ENCODE data around the gene SLC22A31. TPM values are rescaled to one million over a fixed set of nuclear protein-coding genes. Genes with fewer than 3 reads are reported as not detected.

SLC22A31 gene
- total and polyA plus RNA-seq, 9 of the 15 experiments (the other 6 are each of a cell fraction or from before 2014, with no cell fraction given): 0.29 to 2.2 (median 0.47) TPM; not detected in 3

DNA sequence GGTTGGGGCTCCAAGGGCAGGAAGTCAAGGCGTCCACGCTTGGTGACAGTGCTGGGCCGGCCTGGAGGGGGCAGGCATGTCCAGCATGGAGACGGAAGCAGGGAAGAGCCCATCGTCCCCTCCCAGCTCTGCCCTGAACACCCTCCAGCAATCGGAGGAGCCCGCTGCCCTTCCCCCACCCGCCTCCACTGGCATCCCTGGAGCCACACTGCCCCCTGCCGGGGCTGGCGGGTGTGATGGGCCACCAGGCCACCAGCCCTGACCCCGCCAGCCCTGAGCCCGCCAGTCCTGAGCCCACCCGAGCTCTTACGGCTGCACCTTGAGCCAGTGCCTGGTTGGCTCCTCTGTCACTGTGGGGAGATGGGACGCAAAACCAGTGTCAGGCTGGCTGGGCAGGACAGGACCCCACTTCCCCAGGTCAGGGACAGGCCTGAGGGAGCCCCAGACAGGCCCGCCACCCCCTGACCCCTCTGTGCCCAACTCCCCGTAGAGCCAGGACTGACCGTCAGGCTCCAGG is 32.9 kb downstream of the SLC22A31 start (continued):
- TF ChIP-seq RBM17 (IDR thresholded peaks at IDR 0.05; ENCODE audit: borderline replicate concordance, low read depth, low read length): no peak
- TF ChIP-seq PCBP2 (IDR thresholded peaks at IDR 0.05; ENCODE audit: low read depth, low read length, poor library complexity, severe bottlenecking): no peak
- TF ChIP-seq SMAD3 (CRISPR knock-in tag; conservative IDR thresholded peaks at IDR 0.05): no peak
- TF ChIP-seq RUNX1 (IDR thresholded peaks at IDR 0.05; ENCODE audit: low read depth): no peak
- TF ChIP-seq ZNF511 (CRISPR knock-in tag; IDR thresholded peaks at IDR 0.05): no peak; the same call in 1 of the 2 replicates
- no peak for TF ChIP-seq ZNF277 (CRISPR knock-in tag; IDR thresholded peaks at IDR 0.05; ENCODE audit: borderline replicate concordance)
- no peak for TF ChIP-seq BMI1 (IDR thresholded peaks at IDR 0.05; ENCODE audit: low read length)
- no peak for TF ChIP-seq ZNF431 (CRISPR knock-in tag; IDR thresholded peaks at IDR 0.05)
- peak; percentile 79 for TF ChIP-seq ZKSCAN1 (IDR thresholded peaks at IDR 0.05; ENCODE audit: low read depth, low read length)
- no peak for TF ChIP-seq SRSF7 (optimal IDR thresholded peaks at IDR 0.05; ENCODE audit: low read depth, low read length)
- TF ChIP-seq, protein P1, sequence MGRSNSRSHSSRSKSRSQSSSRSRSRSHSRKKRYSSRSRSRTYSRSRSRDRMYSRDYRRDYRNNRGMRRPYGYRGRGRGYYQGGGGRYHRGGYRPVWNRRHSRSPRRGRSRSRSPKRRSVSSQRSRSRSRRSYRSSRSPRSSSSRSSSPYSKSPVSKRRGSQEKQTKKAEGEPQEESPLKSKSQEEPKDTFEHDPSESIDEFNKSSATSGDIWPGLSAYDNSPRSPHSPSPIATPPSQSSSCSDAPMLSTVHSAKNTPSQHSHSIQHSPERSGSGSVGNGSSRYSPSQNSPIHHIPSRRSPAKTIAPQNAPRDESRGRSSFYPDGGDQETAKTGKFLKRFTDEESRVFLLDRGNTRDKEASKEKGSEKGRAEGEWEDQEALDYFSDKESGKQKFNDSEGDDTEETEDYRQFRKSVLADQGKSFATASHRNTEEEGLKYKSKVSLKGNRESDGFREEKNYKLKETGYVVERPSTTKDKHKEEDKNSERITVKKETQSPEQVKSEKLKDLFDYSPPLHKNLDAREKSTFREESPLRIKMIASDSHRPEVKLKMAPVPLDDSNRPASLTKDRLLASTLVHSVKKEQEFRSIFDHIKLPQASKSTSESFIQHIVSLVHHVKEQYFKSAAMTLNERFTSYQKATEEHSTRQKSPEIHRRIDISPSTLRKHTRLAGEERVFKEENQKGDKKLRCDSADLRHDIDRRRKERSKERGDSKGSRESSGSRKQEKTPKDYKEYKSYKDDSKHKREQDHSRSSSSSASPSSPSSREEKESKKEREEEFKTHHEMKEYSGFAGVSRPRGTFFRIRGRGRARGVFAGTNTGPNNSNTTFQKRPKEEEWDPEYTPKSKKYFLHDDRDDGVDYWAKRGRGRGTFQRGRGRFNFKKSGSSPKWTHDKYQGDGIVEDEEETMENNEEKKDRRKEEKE (IDR thresholded peaks at IDR 0.05; ENCODE audit: borderline replicate concordance in 1 of 2, control insufficient read depth in 1 of 2, low read depth in 2 of 2, low read length in 1 of 2): no peak
- TF ChIP-seq TBP (optimal IDR thresholded peaks at IDR 0.05; ENCODE audit: low read depth, low read length): no peak
- TF ChIP-seq NFE2L1 (tag; IDR thresholded peaks at IDR 0.05; ENCODE audit: borderline replicate concordance, low read depth): no peak
- TF ChIP-seq, protein P2, sequence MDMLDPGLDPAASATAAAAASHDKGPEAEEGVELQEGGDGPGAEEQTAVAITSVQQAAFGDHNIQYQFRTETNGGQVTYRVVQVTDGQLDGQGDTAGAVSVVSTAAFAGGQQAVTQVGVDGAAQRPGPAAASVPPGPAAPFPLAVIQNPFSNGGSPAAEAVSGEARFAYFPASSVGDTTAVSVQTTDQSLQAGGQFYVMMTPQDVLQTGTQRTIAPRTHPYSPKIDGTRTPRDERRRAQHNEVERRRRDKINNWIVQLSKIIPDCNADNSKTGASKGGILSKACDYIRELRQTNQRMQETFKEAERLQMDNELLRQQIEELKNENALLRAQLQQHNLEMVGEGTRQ (CRISPR knock-in tag; IDR thresholded peaks at IDR 0.05): no peak
- TF ChIP-seq SRF (CRISPR knock-in tag; IDR thresholded peaks at IDR 0.05): 0 out of 4 replicates have a peak, but pooled peaks of 1 of the 2 experiments have one; percentile 50
- TF ChIP-seq PTTG1 (tag; IDR thresholded peaks at IDR 0.05; ENCODE audit: low read depth): no peak
- TF ChIP-seq MYNN (IDR thresholded peaks at IDR 0.05): peak; percentile 82
- TF ChIP-seq MYNN (CRISPR knock-in tag; IDR thresholded peaks at IDR 0.05): no peak
- TF ChIP-seq TCFL5 (CRISPR knock-in tag; conservative IDR thresholded peaks at IDR 0.05): no peak
- TF ChIP-seq, protein P3, sequence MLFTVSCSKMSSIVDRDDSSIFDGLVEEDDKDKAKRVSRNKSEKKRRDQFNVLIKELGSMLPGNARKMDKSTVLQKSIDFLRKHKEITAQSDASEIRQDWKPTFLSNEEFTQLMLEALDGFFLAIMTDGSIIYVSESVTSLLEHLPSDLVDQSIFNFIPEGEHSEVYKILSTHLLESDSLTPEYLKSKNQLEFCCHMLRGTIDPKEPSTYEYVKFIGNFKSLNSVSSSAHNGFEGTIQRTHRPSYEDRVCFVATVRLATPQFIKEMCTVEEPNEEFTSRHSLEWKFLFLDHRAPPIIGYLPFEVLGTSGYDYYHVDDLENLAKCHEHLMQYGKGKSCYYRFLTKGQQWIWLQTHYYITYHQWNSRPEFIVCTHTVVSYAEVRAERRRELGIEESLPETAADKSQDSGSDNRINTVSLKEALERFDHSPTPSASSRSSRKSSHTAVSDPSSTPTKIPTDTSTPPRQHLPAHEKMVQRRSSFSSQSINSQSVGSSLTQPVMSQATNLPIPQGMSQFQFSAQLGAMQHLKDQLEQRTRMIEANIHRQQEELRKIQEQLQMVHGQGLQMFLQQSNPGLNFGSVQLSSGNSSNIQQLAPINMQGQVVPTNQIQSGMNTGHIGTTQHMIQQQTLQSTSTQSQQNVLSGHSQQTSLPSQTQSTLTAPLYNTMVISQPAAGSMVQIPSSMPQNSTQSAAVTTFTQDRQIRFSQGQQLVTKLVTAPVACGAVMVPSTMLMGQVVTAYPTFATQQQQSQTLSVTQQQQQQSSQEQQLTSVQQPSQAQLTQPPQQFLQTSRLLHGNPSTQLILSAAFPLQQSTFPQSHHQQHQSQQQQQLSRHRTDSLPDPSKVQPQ (CRISPR knock-in tag; IDR thresholded peaks at IDR 0.05; ENCODE audit: borderline replicate concordance): no peak
